ENCODE data around the gene MORN5. TPM values are rescaled to one million over a fixed set of nuclear protein-coding genes. Genes with fewer than 3 reads are reported as not detected.

MORN5 gene
- total and polyA plus RNA-seq, 10 of the 15 experiments (the other 5 are each of a cell fraction or from before 2014, with no cell fraction given) = not detected

DNA sequence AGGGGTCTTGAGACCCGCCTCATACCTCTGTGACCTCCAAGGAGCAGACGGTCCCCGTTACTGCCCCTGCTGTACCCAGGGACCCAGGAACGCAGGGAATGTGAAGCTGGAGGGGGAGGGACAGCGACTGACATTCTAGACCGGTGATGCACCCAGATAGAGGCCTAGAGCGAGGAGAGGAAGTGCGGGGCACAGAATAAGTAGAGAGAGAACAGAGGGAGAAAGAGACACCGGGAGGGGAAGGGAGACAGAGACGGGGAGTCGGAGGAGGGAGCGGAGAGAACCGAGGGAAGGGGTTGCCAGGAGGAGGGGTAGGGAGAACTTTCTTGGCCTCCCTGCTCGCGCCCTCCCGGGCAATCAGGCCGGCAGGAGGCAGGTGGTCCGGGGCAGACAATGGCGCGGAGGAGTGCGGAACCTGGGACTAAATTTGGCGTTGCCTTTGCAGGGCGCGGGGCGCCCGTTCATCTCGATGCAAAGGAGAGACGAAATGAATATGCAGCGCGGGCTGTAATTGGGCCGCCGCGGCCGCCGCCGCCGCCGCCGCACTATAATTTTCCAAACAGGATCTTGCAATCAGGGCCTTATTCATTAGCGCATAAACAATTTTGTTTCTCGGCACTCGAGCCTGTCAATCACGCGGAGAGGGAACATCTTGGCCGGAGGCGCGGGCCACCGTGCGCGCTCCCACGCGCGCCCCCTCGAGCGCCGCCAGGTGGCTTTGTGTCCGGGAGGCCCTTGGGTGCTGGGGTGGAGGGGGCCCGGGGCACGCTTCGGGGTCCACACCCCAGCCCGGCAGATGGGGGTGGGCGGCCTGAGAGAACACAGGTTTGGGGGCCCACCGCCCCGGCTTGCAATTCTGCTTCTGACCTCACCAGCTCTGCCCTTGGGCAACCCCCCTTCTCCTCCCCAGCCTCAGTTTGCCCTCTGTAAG lies 33.1 kb upstream of the MORN5 start (continued):
- TF ChIP-seq, protein P1, sequence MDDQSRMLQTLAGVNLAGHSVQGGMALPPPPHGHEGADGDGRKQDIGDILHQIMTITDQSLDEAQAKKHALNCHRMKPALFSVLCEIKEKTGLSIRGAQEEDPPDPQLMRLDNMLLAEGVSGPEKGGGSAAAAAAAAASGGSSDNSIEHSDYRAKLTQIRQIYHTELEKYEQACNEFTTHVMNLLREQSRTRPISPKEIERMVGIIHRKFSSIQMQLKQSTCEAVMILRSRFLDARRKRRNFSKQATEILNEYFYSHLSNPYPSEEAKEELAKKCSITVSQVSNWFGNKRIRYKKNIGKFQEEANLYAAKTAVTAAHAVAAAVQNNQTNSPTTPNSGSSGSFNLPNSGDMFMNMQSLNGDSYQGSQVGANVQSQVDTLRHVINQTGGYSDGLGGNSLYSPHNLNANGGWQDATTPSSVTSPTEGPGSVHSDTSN (IDR thresholded peaks at IDR 0.05; ENCODE audit: insufficient replicate concordance, low read depth, low read length) = peak; percentile 23
- TF ChIP-seq PKNOX1 (IDR thresholded peaks at IDR 0.05) (peak; percentile 65), POLR2A (IDR thresholded peaks at IDR 0.05; ENCODE audit: low read depth, low read length) (no peak)
- TF ChIP-seq, protein P2, sequence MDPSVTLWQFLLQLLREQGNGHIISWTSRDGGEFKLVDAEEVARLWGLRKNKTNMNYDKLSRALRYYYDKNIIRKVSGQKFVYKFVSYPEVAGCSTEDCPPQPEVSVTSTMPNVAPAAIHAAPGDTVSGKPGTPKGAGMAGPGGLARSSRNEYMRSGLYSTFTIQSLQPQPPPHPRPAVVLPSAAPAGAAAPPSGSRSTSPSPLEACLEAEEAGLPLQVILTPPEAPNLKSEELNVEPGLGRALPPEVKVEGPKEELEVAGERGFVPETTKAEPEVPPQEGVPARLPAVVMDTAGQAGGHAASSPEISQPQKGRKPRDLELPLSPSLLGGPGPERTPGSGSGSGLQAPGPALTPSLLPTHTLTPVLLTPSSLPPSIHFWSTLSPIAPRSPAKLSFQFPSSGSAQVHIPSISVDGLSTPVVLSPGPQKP (IDR thresholded peaks at IDR 0.05; ENCODE audit: low read depth, low read length) = no peak

GRCh38 chr9:122127396-122127798 lies 32.3 kb upstream of the MORN5 start:
- no peak for TF ChIP-seq MLLT1 (IDR thresholded peaks at IDR 0.05)
- no peak for TF ChIP-seq NKRF (conservative IDR thresholded peaks at IDR 0.05)
- intact Hi-C loops (cut with micrococcal nuclease; ENCODE audit: unreplicated experiment) (loop anchor here (10.0 kb wide), 1 partner anchor 583 kb away; no protein-coding TSS in a partner anchor), in situ Hi-C loops (cut with MboI) (loop anchor here (10.0 kb wide), 1 partner anchor 327 kb away; no protein-coding TSS in a partner anchor)
- Histone ChIP-seq H3K27ac (ENCODE audit: control insufficient read depth, insufficient read depth) (no peak overlapping the region), H3K79me2 (ENCODE audit: control insufficient read depth, insufficient read depth, low read length) (no peaks in the 10 kb centered on the region), H3K4me2 (ENCODE audit: control insufficient read depth, insufficient read depth) (no peak overlapping the region), H3K27me3 (replicated peaks in 1 of 2; ENCODE audit: control insufficient read depth in 2 of 2, insufficient read depth in 2 of 2, low read length in 1 of 2) (peaks cover 2 to 12% of the 10 kb centered on the region in 2 experiments; a peak in 2 of 4 replicates), H3K36me3 (ENCODE audit: control insufficient read depth in 2 of 2, insufficient read depth in 2 of 2, low read length in 1 of 2) (no peaks in the 10 kb centered on the region), H3K4me3 (no peak overlapping the region), H3K9me3 (replicated peaks; ENCODE audit: control insufficient read depth, insufficient read depth, low read length) (no peaks in the 10 kb centered on the region), H4K20me1 (ENCODE audit: control insufficient read depth, insufficient read depth) (no peaks in the 10 kb centered on the region), H2AFZ (ENCODE audit: control insufficient read depth, low read depth, low read length) (no peak overlapping the region), H3K4me1 (ENCODE audit: control insufficient read depth, insufficient read depth, low read length) (no peaks in the 10 kb centered on the region), H3K9ac (ENCODE audit: control insufficient read depth, insufficient read depth, low read length) (no peak overlapping the region)
- ATAC-seq (no peak), FAIRE-seq (no peak), DNase-seq (ENCODE audit: low read depth, low spot score) (no peak)
- ChIA-PET SMC1A (ENCODE audit: uncharacterized antibody, unreplicated experiment) (interaction anchor here (1.1 to 1.4 kb wide), 3 partner anchors 28 to 223 kb away, joined by 3 to 6 read pairs (median 3); partner anchors contain the start of genes MRRF and RBM18), RAD21 (ENCODE audit: unreplicated experiment) (interaction anchor here (1.3 to 4.2 kb wide), 2 partner anchors 223 to 327 kb away, joined by 5 to 73 read pairs; no protein-coding TSS in a partner anchor), POLR2A (no interaction called here), CTCF (interaction anchor here (1.1 to 11.7 kb wide), 4 partner anchors 8 to 224 kb away, joined by 3 to 190 read pairs (median 83); no protein-coding TSS in a partner anchor)
- 34% methylated on average over 10 of the region's 10 CpGs for WGBS (ENCODE audit: insufficient coverage, insufficient replicate concordance, low lambda C conversion rate, missing lambda C conversion rate)
- no TSS peak for BruUV-seq (replicated peaks)

Data from GM12878 (cell line).